Breast epithelium (tissue), 3 donors: ENCODE results near the gene DNMBP.

ENCODE experiments used
- POLR2A ChIP-seq: fragments of 450-650 bp; IDR thresholded peaks from one replicate; pipeline ENCODE4 v1.6.1; 2016; ENCODE audit warnings: antibody characterized with exemption, mild to moderate bottlenecking, moderate library complexity
- POLR2AphosphoS5 ChIP-seq, 3 donors: sonication (generic); formaldehyde crosslinking; IDR thresholded peaks; one replicate each; pipeline ENCODE4 v1.6.1; 2017; ENCODE audit warnings: antibody characterized with exemption in 3 of 3
- TF ChIP-seq, protein P1 (sequence below), 3 donors: fragments of 450-650 bp; IDR thresholded peaks; one replicate each; pipeline ENCODE4 v1.5.1; 2016 to 2017; ENCODE audit warnings: antibody characterized with exemption in 3 of 3, mild to moderate bottlenecking in 3 of 3, moderate library complexity in 3 of 3

DNA sequence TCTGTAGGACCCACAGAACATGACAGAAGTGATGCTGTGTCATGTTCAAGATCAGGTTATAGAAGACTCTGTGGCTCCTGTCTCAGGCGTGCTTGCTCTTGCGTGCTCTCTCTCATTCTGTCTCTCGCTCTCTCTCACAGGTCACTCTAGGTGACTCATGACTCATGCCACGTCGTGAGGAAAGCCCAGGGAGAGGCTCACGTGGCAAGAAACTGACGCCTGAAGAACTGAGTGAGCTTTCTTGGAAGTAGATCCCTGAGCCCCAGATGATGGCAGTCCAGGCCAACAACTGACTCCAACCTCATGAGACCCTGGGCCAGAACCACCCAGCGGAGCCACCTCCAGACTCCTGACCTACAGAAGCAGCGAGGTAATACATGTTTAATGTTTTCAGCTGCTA lies 103.3 kb downstream of the DNMBP start:
- TF ChIP-seq, protein P1, sequence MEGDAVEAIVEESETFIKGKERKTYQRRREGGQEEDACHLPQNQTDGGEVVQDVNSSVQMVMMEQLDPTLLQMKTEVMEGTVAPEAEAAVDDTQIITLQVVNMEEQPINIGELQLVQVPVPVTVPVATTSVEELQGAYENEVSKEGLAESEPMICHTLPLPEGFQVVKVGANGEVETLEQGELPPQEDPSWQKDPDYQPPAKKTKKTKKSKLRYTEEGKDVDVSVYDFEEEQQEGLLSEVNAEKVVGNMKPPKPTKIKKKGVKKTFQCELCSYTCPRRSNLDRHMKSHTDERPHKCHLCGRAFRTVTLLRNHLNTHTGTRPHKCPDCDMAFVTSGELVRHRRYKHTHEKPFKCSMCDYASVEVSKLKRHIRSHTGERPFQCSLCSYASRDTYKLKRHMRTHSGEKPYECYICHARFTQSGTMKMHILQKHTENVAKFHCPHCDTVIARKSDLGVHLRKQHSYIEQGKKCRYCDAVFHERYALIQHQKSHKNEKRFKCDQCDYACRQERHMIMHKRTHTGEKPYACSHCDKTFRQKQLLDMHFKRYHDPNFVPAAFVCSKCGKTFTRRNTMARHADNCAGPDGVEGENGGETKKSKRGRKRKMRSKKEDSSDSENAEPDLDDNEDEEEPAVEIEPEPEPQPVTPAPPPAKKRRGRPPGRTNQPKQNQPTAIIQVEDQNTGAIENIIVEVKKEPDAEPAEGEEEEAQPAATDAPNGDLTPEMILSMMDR (IDR thresholded peaks at IDR 0.05): no peak
- TF ChIP-seq POLR2A (no peak), POLR2AphosphoS5 (IDR thresholded peaks at IDR 0.05) (no peak)
